SK-N-MC (cell line): Measurements from ENCODE around the gene ZNF423.

Experiments used
- EZH2 ChIP-seq: fragments of 200-600 bp; sonication (generic); IDR thresholded peaks from one replicate; pipeline ENCODE4 v1.6.1; 2017; ENCODE audit warnings: antibody characterized with exemption
- FOXP2 ChIP-seq: optimal IDR thresholded peaks from 2 replicates; pipeline ENCODE3; 2011; ENCODE audit warnings: mild to moderate bottlenecking, moderate library complexity; ENCODE audit not compliant: insufficient read depth; ENCODE audit errors: extremely low read length, control extremely low read depth
- POLR2AphosphoS5 ChIP-seq: IDR thresholded peaks from 2 replicates; pipeline ENCODE4 v1.6.1; 2012; ENCODE audit warnings: mild to moderate bottlenecking, low read depth, low read length, borderline replicate concordance

DNA sequence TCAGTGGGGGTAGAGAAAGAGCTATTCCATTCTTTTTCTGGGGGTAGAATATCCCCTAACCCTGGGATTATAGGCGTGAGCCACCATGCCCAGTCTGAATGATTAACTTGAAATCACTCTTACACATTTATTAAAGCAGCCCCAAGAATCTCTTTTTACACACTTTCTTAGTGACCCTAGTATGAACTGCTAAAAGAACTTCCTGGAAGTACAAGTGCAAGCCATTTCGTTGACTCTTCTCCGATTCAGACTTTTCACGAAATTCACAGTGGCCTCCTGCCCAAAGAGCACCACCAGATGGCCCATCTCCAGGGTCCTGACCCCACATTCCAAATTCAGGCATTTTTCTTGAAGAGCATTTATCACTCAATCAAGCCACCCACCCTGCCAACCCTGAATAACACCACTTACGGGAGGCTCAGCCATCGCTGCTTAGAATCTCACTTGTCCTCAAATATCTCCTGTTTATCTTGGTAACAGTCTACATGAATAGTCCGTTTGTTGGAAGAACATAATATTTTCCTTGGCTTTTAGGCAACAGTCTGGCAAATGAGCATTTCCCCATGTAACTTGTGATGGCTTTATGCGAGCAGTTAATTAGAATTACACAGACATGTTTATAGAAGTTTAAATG is 28.0 kb downstream of the ZNF423 start:
- no peak for TF ChIP-seq EZH2
- TF ChIP-seq FOXP2 = no peak
- TF ChIP-seq POLR2AphosphoS5 = no peak
